Activated CD4-positive, alpha-beta T cell treated with anti-CD3 and anti-CD28 coated beads for 48 hours (primary cell): Measurements from ENCODE around the gene VAV2.
"Not testable (repeated sequence)": the region's sequence is repeated elsewhere in the genome, so short reads cannot be mapped to it uniquely, and the experiment has no call there.

Experiments
- DNase-seq: peaks from one replicate; pipeline ENCODE4 v3.0.0-alpha.2; 2020

VAV2 gene

GRCh38 chr9:133777068-133777791, 214.9 kb downstream of the VAV2 start:
- DNase-seq: no peak

DNA sequence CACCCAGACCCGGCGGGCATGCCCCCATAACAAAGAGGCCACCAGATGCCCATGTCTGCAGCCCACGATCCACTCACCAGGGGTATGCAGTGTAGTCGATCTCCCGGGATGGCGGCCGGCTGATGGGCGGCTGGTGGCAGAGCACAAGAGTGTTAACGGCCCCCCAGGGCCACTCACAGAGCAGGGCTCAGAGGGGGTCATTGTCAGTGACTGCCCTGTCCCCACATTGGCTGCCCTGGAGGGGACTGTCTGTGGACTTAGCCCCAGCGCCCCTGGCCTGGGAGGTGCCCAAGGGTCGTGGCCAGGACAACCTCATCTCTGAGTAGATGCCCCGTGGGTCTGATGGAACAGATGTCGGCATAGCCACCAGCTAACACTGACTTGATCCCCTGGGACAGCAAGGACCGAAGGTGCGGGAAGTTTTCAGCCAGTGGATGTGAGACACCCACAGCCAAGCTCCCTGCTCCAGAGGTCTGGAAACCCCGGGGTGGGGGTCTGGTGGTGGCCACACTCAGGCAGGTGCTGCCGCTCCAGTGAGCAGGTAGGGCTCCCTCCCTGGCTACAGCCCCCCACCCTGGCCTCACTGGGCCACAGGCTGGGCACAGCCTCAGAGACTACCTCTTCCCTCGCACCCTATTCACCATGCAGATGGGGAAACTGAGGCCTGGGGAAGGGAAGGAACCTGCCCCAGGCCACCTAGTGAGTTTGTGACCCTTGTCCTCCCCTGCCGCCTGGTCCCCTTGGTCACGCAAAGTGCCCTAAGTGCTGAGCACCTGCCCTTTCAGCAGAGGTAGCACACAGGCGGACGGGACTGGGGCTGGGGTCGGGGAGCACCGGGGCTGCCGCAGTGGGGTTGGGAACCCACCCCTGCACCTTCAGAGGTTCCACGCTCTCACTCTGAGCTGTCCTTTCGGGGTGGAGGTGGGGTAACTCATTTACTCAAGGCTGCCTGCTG, 215.9 kb downstream of the VAV2 start:
- no peak for DNase-seq

DNA sequence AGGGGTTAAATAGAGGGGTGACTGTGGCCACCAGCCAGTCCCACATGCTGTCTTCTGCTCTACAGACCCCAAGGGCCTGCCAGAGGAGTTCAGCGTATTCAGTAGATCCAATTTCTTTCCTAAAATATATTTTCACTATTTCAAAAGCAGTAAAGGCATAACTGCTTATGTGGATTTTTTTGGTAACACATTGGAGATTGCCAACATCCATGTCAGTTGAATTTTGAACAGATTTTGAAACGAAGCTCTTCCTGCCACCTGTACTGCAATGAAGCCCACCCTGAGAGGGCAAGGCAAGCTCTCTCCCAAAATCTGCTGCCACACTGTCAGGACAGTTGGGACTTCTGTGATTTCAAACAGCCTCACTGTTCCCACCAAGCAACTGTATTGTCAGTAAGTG, 216.8 kb downstream of the VAV2 start:
- no peak for DNase-seq

DNA sequence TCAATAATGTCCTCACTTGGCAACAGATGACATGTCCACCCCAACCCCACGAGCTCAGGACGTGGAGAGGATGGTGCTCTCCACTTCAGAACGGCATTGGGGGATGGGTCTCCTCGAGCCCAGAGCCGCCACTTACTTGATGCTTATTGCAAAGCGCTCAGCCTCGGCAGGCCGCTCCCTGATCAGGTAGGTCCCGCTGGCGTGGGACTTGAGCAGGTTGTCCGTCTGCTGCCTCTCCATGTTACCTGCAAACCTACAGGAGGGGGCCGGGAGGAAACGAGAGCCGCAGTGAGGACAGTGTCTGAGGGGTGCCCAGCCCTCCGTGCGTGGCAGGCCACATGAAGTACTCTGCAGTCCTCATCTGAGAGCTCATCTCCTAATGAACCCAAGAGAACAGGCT, 217.3 kb downstream of the VAV2 start:
- no peak for DNase-seq

- no peak for DNase-seq
Observed at GRCh38 chr9:133773889-133774655, 218.1 kb downstream of the VAV2 start.

DNA sequence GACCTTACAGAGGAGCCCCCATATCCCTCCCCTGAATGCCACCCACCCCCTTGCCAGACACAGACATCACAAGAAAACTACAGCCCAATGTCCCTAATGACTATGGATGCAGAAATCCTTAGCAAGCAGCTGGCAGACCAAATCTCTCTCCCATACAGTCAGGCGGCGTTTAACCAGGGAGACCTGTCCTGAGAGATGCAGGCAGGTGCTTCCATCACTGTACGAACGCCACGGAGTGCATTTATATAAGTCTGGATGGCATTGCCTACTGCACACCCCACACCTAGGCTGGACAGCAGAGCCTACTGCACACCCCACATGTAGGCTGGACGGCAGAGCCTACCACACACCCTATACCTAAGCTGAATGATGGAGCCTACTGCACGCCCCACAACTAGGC, 219.5 kb downstream of the VAV2 start:
- DNase-seq: no peak

- no peak for DNase-seq
Observed at GRCh38 chr9:133771486-133772482, 220.3 kb downstream of the VAV2 start.

DNA sequence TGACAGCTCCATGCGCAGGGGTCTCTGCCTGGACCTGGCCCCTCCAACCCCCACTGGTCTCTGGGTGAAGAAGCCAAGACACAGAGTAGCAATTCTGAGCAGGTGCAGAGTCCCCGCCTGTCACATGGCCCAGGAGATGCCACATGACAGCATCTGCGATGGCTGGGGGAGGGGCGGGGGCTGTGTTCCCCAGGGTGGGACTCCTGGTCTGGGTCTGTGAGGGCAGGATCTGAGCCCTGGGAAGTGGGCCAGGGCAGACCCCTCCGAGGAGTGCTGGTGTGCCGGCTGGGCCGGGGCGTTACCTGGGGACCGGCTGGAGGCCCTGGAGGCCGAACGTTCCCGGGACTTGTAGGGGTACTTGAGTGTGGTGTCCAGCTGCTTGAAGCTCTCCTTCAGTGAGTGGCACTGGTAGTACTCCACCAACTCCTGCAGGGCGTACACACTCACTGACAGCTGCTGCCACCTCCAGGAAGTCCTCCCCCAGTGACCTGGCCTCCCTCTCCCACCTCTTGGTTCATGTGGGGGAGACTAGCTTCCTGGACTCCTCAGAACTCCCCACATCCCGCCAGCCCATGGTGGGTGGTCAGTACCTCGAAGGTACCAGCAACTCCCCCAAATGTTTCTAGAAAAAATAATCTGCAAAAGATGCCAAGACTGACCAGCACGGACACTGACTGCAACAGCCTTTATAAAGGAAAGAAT, 221.9 kb downstream of the VAV2 start:
- DNase-seq: no peak

DNA sequence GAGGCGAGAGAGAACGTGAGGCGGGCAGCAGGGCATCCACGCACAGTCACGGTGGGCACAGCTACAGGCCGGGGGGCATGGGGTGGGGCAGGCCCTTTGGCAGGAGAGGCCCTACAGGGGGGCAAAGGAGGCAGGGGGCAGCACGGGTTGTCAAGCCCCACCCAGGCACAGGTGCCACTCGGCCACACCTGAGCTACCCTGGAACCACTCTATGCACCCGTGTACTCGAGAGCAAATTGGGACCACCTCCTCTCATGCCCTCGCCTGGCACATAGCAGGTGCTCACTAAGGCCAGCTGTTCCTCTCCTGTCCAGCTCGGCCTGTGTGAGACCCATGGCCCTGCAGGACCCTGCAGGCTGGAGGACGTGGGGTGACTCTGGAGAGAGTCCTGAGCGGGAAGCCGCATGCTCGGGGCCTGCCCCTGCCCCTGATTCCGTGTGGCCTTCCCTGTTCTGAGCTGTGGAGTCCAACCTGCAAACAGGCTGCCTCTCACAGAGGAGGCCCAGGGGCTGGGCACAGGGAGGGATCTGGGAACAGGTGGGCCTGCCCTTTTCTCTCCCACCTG, 222.5 kb downstream of the VAV2 start:
- no peak for DNase-seq

- DNase-seq: no peak
Observed at GRCh38 chr9:133768859-133769510, 223.1 kb downstream of the VAV2 start.

DNA sequence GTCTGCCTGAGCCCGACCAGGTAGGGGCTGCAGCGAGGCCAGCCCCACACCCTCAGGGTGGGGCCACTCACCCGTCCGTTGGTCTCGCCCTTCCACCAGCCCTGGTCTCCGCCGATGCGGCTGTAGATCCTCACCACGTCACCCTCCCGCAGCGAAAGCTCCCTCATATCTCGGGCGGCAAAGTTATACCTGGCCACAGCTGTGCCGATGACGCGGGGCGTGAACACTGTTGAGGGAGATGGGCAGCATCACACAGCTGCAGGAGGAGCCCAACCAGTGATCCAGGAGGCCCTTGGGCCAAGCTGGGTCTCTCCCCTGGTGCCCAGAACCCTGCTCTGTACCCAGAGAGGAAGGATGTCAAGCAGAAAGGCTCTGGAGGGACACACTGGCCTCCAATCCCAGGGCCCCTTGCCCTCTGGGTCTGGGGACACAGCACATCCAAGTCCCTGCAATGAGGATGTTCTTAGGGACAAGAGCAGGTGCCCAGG, 223.7 kb downstream of the VAV2 start:
- no peak for DNase-seq

GRCh38 chr9:133767625-133768024, 224.5 kb downstream of the VAV2 start:
- no peak for DNase-seq

GRCh38 chr9:133767008-133767407, 225.1 kb downstream of the VAV2 start:
- no peak for DNase-seq

DNA sequence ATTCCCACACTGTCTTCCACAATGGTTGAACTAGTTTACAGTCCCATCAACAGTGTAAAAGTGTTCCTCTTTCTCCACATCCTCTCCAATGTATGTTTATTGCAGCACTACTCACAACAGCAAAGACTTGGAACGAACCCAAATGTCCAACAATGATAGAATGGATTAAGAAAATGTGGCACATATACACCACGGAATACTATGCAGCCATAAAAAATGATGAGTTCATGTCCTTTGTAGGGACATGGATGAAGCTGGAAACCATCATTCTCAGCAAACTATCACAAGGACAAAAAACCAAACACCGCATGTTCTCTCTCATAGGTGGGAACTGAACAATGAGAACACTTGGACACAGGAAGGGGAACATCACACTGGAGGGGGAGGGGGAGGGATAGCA, 225.9 kb downstream of the VAV2 start:
- DNase-seq: not testable (repeated sequence)

GRCh38 chr9:133763272-133764183, 228.6 kb downstream of the VAV2 start:
- no peak for DNase-seq

GRCh38 chr9:133762488-133763271, 229.4 kb downstream of the VAV2 start:
- DNase-seq: no peak

DNA sequence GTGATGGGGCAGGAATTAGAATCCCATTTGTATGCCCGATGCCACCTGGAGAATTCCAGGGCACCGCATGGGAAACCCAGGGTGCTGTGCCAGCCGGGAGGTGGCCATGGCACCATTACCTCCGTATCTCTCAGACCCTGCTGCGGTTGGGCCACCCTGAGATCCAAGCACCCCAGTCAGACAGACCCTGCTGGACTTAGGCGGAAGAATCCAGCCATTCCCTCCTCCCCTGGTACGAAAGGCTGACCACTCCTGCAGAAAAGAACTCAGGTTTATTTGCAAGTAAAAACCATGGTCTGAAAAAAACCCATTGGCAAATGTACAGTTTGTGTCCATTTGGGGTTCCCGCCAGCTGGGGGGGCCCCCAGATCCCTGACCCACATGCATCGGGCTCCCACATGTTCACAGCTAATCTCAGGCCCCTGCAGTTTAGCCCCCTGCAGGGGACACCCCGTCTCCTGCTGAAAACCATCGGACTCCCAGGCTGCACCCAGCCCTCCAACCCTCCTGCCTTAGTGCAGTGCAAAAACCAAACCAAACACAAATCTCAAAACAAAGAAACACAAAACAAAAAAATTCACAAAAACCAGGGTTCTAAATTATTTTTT, 230.4 kb downstream of the VAV2 start:
- DNase-seq: no peak
